Peyer's patch (tissue), 4 donors: ENCODE results near the gene SFRP5.

ENCODE experiments used
- POLR2A ChIP-seq, 2 donors: fragments of 450-650 bp; IDR thresholded peaks; one replicate each; pipeline ENCODE4 v1.5.1; 2017; ENCODE audit warnings: antibody characterized with exemption in 2 of 2, mild to moderate bottlenecking in 2 of 2, moderate library complexity in 2 of 2
- TF ChIP-seq, protein P1 (sequence below), 6 experiments: fragments of 450-650 bp in 4 of 6; fragments of 200-600 bp in 2 of 6; sonication (generic) in 1 of 6; IDR thresholded peaks; one replicate each; pipeline ENCODE4 v1.5.1; 2017 to 2019; ENCODE audit warnings: antibody characterized with exemption in 6 of 6, mild to moderate bottlenecking in 3 of 6, moderate library complexity in 1 of 6

DNA sequence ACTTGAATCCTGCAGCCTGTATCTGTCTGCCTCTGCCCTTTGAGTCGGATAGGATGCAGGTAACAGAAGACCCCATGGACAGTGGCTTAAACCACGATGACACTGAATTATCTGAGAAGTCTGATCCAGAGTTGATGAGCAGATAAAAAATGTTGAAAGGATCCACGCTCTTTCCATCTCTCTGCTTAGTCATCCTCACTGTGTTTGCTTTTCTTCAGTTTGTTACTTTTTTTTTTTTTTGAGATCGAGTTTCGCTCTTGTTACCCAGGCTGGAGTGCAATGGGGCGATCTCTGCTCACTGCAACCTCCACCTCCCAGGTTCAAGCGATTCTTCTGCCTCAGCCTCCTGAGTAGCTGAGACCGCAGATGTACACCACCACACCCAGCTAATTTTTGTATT lies 40.9 kb upstream of the SFRP5 start:
- no peak for TF ChIP-seq POLR2A (IDR thresholded peaks at IDR 0.05)
- TF ChIP-seq, protein P1, sequence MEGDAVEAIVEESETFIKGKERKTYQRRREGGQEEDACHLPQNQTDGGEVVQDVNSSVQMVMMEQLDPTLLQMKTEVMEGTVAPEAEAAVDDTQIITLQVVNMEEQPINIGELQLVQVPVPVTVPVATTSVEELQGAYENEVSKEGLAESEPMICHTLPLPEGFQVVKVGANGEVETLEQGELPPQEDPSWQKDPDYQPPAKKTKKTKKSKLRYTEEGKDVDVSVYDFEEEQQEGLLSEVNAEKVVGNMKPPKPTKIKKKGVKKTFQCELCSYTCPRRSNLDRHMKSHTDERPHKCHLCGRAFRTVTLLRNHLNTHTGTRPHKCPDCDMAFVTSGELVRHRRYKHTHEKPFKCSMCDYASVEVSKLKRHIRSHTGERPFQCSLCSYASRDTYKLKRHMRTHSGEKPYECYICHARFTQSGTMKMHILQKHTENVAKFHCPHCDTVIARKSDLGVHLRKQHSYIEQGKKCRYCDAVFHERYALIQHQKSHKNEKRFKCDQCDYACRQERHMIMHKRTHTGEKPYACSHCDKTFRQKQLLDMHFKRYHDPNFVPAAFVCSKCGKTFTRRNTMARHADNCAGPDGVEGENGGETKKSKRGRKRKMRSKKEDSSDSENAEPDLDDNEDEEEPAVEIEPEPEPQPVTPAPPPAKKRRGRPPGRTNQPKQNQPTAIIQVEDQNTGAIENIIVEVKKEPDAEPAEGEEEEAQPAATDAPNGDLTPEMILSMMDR (IDR thresholded peaks at IDR 0.05): no peak
